Ureter (tissue), 1 donor: Measurements from ENCODE around the gene CCDC102A. TPM values are rescaled to one million over a fixed set of nuclear protein-coding genes. Genes with fewer than 3 reads are reported as not detected.

ENCODE experiments used
- DNase-seq: peaks from one replicate; pipeline ENCODE4 v3.0.0-alpha.2; 2020; ENCODE audit warnings: low spot score
- total RNA-seq: library from RNA; stranded (reverse); gene quantifications from one replicate; pipeline ENCODE4 v1.2.4, GENCODE V29; 2023
- donor health status: DM: yes; HTN: yes; CAD: no.

CCDC102A gene
- total RNA-seq, 1 donor from 2014 or later = 4.6 TPM

DNA sequence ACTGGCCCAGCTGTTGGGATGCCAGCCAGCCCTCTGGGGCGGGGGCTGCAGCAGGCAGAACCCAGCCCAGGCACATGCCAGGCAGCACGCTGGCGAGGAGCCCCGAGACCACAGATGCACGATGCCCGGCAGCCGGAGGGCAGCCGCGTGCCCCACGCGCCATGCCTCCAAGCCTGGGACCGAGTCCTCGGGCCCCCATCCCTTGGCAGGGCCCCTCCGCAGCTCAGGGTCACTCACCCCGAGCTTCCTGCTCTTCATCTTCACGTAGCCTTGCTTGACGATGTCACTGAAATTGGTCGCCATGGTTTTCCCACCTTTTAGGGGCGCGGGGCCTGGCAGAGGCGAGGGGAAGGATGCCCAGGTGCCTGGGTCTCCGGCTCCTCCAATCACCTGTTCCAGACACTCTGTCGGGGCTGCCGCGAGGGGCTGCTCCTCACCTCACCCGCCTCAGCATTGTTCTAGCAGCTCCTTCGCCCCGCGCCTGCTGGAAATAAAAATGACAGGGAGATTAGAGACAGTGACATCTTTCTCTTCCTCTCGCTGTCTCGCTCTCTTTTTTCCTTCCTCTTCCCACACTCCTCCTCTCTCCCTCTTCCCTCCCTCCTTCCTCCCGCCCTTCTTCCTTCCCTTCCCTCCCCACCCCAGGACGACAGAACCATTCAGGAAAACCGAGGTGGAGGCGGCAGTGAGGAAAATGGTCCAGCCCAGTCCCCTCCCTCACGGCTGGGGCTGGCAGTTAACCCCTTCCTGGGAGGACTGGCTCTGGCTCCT, 57.0 kb downstream of the CCDC102A start:
- no peak for DNase-seq

DNA sequence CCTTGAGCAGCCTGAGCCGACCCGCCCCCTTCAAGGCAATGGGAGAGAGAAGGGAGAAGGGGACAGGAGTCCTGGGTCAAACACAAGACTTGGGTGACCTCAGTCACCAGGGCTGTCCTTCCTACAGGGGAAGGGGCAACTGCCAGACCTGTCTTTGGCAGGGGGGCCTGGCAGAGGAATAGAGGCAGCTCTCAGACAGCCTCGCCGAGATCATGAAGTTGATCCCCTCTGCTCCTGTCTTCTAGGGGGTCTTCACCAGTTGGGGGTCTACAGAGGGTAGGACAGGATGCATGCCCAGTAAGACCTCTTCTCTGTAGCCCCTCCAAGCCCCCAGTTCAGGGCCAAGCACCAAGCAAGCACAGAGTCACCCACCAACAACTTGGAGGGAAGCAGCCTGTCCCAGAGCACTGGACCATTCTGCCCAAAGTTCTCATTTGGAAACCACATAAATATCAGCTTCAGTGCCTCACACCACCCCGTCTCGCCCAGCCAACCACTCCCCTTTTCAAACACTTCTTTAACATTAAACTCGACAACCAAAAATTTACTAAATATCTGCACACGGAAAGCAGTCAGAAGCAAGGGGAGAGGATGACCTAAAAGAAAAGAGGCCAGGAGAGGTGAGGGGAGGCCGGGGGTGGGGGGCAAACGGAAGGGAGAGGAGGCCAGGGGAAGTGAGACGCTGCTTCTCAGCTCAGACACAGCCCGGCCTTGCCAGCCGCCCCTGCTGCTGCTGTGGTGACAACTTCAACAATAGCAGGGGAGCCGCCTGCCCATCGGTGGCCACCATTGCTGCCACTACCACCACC, 57.8 kb downstream of the CCDC102A start:
- no peak for DNase-seq

DNA sequence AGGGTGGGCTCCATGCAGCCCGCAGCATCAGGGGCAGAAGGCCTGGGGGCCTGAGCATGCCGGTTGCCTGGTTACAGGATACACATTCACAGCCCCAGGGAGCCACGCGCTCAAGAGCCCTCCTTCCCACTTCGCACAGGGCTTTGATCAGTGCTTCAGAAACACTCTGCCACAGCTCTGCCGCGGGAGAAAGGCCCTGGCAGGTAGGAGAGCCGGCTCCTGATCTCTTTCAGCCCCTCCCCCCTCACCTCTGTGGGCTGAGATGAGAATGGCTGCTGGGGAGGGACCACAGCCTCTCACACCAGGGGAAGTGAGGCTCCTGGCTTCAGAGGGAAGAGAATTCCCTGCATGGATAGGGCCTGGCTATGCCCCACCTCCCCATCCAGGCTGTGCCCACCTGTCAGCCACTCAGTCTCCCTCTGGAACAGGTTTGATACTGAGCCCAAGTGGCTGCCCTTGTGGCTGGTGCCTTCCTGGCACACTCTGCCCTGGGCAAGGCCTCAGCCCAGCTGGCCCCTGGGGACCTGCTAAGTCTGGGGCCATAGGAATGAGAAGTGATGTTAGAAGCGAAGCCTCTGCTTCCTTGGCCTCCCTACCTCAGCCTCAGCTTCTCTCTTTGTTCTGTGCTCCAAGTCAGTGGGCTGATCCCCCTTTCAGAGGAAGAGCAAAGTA, 58.7 kb downstream of the CCDC102A start:
- no peak for DNase-seq

DNA sequence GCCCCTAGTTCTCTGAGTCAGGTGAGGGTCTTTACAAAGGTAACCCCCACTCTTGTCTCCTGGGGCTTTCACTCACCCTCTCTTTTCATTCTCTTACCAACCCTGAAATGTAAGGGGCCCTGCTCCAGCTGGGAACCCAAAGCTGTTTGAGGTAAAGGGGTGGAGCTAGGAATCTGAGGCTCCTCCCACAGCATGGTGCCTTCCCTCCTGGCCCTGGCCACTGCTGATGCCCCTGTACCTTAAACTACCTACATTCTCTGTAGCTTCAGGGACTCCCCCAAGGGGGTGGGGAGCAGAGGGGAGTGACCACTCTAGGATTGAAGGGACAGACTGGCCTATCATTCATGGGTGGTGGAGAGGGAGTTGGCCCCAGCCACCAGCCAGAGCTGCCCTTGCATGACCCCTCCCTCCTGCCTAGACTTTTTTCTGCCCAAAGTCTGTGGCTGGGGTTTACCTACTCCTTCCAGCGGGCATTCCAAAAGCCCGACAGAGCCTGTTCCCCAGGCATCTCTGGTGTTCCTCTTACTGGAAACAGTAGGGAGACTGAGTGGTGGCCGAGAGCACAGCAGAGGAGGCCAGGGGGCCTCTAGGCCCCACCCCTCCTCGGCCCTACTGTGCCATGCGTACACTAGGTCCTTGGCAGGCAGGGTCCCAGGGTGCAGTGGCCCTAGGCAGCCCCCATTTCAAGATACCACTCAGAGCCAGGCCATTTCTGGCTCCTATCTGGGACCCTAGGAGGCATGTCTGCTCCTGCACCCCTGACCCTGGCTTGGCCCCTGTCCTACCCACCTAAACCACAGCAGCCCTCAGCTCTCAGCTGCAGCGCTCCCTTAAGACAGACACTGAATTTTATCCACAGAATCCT, 59.6 kb downstream of the CCDC102A start:
- no peak for DNase-seq

DNA sequence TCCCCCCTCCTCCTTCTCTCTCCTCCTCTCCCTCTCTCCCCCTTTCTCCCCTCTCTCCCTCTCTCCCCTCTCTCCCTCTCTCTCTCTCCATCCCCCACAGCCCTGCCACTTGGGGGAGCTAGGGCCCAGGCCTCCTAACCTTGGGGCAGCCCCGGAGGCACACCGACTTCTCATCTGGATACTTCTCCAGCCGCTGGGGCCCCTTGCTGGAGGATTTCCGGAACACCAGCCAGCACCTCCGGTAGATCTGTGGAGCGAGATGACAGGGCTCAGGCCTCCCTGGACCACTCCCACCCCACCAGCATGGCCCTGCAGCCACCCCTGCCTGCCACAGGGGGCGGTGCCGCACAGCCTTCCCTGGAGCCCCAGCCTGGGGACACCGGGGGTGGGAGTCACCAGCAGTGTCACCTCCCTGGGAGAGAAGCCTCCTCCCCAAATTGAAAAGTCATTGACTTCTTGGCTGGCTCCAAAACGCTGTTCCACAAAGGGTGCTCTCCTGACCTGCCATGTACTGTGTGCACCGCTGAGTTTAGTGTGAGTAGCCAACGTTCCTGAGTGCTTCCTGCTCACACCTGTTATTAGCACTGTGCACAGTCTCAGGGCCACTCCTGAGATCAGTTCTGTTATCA, 60.5 kb downstream of the CCDC102A start:
- no peak for DNase-seq

DNA sequence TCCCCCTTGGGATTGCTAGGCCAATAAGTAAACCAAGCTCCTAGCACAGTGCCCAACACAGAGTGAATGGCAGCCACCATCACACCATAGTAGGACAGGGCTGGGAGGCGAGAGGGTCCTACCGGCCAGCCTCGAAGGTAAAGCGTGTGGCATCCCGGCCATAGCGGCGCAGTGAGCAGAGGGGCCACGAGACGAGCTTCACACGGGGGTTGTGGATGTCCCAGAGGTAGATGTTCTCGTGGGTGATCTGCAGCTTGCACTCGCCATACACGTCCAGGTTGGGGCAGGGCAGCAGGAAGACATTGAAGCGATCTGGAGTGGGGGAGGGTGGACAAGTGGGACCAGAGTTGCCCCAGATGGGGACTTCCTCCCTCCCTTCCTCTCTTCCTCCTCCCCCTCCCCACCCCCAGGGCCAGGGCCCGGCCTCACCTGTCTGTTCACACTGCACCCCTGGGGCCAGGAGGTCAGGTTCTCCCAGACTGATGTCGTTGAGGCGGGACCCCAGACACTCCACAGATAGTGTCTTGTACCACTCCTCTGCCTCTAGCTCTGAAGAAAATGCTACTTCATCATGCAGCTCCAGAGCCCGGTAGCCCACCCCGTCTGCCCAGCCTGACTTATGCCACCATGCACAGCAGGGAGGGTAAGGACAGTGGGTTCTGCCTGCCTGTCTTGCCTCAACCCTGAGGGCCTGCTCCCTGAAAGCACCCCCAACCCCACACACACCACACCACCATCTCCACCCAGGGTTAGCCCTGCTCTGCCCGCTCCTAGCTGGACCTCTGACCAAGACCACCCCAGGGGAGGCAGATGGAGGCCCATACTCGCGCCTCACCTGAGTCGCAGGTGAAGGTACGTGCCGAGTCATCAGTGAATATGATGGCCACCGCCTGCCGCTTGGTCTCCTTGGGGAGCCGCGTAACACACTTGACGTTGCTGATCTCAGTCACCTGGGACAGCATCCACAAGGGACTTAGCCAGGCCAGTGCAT, 61.4 kb downstream of the CCDC102A start:
- peak; percentile 18 for DNase-seq

DNA sequence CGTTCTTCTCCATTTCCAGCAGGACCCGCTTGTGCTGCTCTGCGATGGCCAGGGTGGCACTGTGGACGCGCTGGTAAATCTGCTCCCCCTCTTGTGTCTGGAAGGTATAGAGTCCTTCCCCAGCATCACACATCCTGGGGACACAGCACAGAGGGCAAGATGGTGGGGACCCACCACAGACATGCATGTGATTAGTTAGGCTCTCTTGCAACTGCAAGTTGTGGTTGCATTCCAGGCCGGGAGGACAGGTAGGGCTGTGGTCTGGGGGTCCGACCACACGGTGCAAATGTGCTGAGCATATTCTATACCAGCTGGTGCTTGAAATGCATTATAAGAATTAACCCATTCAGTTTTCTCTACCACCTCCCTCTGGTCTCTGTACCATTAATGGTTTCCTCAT, 62.5 kb downstream of the CCDC102A start:
- DNase-seq = peak; percentile 34

DNA sequence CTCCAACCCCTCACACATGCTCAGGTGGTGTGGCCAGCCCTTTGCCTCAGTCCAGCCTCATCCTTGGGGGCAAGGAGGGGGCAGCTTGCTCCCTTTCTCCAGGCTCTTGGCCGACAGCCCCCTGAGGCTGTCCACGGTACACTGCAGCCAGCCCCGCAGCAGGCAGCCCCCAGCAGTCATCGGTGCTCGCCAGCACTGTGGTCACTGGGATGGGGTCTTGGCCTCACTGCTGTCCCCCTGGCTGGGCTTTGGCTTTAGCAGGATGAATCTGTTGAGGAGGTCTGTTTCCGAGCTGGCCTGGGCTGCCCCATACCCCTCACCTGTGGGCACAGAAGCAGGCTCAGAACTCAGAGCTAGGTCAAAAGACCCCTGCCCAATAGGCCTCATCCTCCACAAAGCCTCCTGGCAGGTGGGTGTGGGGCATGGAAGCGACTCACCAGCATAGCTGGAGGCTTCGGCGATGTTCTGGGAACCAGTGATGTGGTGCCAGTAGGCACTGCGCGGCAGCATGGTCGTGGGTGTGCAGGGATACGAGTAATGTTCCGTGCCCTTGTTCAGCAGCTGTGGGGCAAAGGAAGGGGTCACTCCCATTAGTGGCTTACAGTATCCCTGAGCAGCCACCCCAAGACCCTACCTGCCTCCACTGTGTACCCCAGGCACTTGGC, 63.1 kb downstream of the CCDC102A start:
- no peak for DNase-seq

DNA sequence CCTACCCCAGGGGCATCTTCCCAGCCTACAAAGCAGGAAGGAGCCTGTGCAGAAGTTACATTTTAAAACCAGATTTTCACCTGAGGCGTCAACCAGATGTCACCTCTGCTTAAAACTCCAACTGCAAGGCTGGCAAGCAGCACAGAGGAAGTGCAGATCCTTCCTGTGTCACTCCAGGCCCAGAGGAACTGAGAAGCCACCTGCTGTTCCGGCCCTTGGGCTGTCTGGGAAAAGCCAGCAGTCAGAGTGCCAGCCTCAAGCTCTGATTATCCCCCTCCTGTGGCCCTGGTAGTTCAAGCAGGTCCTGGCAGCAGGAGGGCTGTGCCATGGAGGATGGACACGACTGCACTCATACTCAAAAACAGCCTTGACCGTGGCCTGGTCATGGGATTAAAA, 63.7 kb downstream of the CCDC102A start:
- no peak for DNase-seq

DNA sequence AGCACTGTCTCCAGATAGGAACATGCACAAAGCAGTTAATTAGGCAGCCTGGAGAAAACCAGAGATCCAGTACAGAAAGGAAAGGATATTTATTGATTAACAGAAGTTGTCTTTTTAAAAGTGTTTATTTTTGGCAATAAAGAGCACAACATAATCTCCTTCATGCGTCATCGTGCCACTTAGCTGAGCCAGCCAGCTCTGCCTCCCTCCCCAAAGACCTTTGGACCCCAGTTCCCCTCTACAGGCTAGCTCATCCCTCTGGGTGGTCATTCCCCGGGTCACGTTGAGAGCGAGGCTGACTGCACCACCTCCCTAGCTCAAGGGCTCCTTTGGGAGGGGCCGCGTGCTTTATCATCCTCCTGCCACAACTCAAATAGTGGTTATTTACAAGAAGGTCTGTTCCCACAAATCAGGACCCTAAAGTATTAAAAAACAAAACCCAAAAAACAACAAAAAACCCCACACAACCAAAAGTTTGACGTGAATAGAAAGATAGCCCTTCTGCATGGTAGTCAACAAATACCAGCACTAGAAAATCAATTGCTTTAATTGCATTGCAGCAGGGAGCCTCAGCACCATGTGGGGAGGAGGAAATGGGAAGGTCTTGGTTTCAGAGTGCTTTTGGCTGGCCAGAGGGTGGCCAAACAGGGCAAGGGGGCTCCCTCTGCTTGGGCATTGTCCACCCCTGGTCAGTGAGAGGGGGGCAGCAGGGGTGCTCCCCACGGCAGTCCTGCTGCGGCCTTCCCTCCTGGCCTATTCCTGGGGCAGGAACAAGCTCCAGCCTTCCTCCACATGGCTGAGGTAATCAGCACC, 64.3 kb downstream of the CCDC102A start:
- no peak for DNase-seq

DNA sequence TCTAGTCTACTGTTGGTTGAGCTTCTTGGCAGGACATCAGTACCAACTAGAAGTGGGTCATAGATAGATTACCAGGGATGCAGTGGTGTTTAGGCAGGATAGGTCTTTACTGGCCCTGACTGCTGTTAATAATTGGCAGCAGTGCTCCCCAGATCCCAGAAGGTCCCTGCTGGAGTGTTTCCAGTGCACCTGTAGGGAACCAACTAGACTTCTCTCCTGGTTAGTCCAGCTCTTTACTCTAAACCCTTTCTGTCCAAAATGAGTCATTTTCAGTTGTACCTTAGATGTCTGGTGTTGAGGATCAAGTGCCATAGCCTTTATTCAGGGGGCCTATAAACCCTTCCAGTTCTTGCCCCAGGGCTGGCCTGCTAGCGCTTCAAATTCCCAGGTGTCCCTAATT, 65.2 kb downstream of the CCDC102A start:
- DNase-seq = no peak

DNA sequence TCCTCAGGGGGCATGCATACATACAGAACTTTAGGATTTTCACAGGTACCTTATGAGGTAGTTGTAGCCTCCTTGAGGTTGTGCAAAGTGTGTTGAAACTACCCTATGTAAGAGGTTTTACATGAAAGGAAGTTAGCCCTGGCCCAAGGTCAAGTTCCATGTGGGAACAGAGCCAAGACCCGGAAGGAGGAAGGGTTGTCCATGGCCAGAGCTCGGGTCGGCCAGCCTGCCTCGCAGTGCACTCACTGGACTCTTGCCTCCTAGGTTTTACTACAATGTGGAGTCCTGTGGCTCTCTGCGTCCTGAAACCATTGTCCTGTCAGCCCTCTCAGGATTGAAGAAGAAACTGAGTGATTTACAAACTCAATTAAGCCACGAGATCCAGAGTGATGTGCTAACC, 65.7 kb downstream of the CCDC102A start:
- no peak for DNase-seq

DNA sequence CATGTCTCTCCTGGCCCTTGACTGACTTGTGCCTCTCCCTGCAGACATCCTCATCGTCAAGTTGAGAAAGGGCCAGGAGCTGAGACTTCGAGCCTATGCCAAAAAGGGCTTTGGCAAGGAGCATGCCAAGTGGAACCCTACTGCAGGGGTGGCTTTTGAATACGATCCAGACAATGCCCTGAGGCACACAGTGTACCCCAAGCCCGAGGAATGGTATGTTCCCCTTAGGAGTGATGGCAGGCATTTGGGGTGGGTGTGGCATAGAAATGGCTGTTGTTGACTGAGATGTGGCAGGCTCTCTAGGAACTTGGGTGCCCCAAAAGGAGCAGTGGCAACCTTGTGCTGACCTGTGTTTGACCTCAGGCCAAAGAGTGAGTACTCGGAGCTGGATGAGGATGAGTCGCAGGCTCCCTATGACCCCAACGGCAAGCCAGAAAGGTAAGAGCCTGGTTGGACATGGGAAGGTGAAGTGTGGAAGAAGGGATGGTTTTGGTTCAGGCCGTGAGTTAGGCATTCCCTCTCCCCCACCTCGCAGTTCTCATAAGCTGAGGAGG, 66.4 kb downstream of the CCDC102A start:
- DNase-seq = peak; percentile 29

DNA sequence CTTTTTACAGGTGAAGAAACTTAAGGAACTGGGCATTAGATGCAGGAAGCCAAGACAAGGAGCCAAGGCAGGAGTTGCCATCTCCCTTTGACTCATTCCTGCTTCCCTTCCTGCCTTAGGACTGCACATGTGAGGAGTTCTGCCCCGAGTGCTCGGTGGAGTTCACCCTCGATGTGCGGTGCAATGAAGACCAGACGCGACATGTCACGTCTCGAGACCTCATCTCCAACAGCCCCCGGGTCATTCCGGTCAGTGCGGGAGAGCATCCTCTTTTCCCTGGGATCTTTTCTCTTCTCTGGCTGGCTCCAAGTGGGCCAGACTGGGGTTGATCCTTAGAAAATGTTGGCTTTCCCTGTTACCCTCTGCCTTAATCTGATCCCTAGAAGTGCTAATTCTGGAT, 67.3 kb downstream of the CCDC102A start:
- DNase-seq = peak; percentile 14

DNA sequence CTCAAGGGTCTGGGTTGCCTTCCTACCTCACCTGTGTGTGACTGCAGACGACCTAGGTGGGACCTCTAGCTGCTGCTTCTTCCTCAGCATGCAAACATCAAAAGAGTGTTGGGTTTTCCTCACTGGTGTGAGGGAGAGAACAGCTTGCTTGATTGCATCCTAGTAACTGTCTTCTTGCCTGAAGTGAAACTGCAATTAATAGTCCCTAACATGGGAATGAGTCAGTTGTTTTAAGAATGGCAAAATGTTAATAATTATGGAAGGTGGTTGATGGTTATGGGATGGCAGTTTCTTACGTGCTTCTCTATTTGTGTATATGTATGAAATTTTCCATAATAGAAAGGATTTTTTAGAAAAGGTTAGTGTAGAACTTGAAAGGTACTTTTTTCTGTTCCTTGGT, 68.0 kb downstream of the CCDC102A start:
- no peak for DNase-seq

DNA sequence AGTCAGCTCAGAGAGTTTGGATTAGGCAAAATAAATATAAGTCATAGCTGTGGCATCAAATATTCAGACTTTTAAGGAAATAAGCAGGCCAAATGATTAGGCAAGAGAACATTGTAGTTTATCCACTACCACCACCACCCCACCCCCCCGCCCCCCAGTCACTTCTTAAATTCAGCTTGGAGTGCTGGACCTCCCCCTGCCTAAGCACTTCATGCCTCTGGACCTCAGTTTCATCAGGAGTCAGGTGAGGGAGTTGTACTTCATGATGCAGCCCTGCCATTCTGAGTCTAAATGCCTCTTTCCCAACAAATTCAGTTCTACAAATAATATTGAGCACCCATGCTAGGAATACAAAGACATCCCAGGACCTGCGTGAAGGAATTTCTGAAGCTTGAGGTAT, 71.8 kb downstream of the CCDC102A start:
- DNase-seq = no peak

DNA sequence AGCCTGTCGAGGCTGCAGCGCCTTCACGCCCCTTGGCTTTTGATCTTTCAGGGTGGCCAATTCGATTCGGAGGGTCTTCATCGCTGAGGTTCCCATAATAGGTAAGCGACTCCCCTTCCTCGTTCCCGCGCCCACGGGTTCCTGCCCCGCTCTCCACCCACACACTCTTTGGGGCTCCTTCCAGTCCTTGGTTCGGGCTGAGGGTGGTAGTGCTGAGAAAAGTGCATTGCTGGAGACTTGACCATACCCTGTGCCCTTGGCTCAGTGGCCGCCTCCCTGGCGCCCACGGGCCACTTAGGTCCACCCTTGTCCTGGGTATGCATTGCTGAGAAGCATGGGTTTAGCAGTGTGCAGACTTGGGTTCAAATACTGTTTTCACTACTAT, 73.4 kb downstream of the CCDC102A start:
- no peak for DNase-seq
